Endothelial cell of umbilical vein (primary cell): Measurements from ENCODE around the gene SPSB1. TPM values are rescaled to one million over a fixed set of nuclear protein-coding genes. Genes with fewer than 3 reads are reported as not detected.

Experiments used
- BruUV-seq: library from RNA; stranded (reverse); fragments of 400-500 nt; replicated peaks from 2 replicates; lab custom pipeline; 2021; lab: Mats Ljungman, UMichigan
- CTCF ChIA-PET: fragments of 300-600, 350-600 bp; sonication (Branson Sonifier 250); formaldehyde crosslinking; loops from one replicate; lab custom pipeline; 2021; ENCODE audit warnings: antibody characterized with exemption, inconsistent platforms; lab: Charles Lee
- POLR2A ChIA-PET: fragments of 300-600, 350-600 bp; sonication (Branson Sonifier 250); formaldehyde crosslinking; loops from one replicate; lab custom pipeline; 2021; ENCODE audit warnings: antibody characterized with exemption, inconsistent platforms; lab: Charles Lee
- DNase-seq: peaks from one replicate; pipeline ENCODE4 v3.0.0-alpha.2; 2011; ENCODE audit warnings: low read depth, low spot score
- FAIRE-seq: peaks from 2 replicates; lab custom pipeline; 2011; peaks lifted over from hg19 to GRCh38; lab: Jason Lieb, UNC
- H2AFZ ChIP-seq: 2 replicates; pipeline ENCODE4 v1.6.0; 2012; ENCODE audit warnings: low read depth, low read length, control low read depth, inconsistent platforms
- H3K27ac ChIP-seq: 2 replicates; pipeline ENCODE4 v1.5.1; 2011; ENCODE audit warnings: low read depth, mild to moderate bottlenecking, control low read depth, low read length, moderate library complexity; ENCODE audit not compliant: insufficient read depth
- H3K27me3 ChIP-seq, 2 experiments: 2 replicates each; pipeline versions ENCODE4 v1.6.0 to v1.6.1; 2011; ENCODE audit warnings: low read length in 2 of 2, mixed read lengths in 1 of 2; ENCODE audit not compliant: control insufficient read depth in 2 of 2, insufficient read depth in 2 of 2
- H3K36me3 ChIP-seq, 2 experiments: 2 replicates in 1 of 2; 3 replicates in 1 of 2; pipeline ENCODE4 v1.5.1; 2011; ENCODE audit warnings: low read length in 2 of 2, mild to moderate bottlenecking in 1 of 2, moderate library complexity in 1 of 2; ENCODE audit not compliant: control insufficient read depth in 2 of 2, insufficient read depth in 2 of 2; ENCODE audit errors: extremely low read depth in 1 of 2
- H3K4me1 ChIP-seq: 3 replicates; pipeline ENCODE4 v1.5.1; 2011; ENCODE audit warnings: mild to moderate bottlenecking, low read length; ENCODE audit not compliant: control insufficient read depth, insufficient read depth; ENCODE audit errors: extremely low read depth
- H3K4me2 ChIP-seq: 2 replicates; pipeline ENCODE4 v1.6.1; 2011; ENCODE audit warnings: low read length, control low read depth, mixed read lengths; ENCODE audit not compliant: insufficient read depth
- H3K4me3 ChIP-seq, 3 experiments: fragments of 200-600 bp in 1 of 3; sonication (generic), shearing (Covaris generic) in 1 of 3; replicated peaks in 1 of 3; 2 replicates each; pipeline ENCODE4 v1.5.1; 2011 to 2016; ENCODE audit warnings: control low read depth in 3 of 3, low read length in 3 of 3, mild to moderate bottlenecking in 2 of 3, inconsistent platforms in 1 of 3, low read depth in 1 of 3, moderate library complexity in 1 of 3; ENCODE audit not compliant: insufficient read depth in 1 of 3
- H3K79me2 ChIP-seq: 2 replicates; pipeline ENCODE4 v1.6.0; 2012; ENCODE audit warnings: low read length, inconsistent platforms; ENCODE audit not compliant: control insufficient read depth, insufficient read depth
- H3K9ac ChIP-seq: replicated peaks from 2 replicates; pipeline ENCODE3; 2011; ENCODE audit warnings: low read length, control low read depth; ENCODE audit not compliant: insufficient read depth; ENCODE audit errors: extremely low read depth
- H3K9me1 ChIP-seq: replicated peaks from 3 replicates; pipeline ENCODE4 v1.6.0; 2011; ENCODE audit warnings: mild to moderate bottlenecking, low read length; ENCODE audit not compliant: control insufficient read depth, insufficient read depth; ENCODE audit errors: extremely low read depth
- H3K9me3 ChIP-seq: replicated peaks from 2 replicates; pipeline ENCODE4 v1.5.1; 2012; ENCODE audit warnings: low read length, inconsistent platforms; ENCODE audit not compliant: control insufficient read depth, insufficient read depth
- H4K20me1 ChIP-seq: replicated peaks from 2 replicates; pipeline ENCODE3; 2011; ENCODE audit warnings: mild to moderate bottlenecking, low read length; ENCODE audit not compliant: control insufficient read depth, insufficient read depth; ENCODE audit errors: extremely low read depth
- EZH2 ChIP-seq: IDR thresholded peaks from 2 replicates; pipeline ENCODE4 v1.6.1; 2012; ENCODE audit warnings: borderline replicate concordance, low read depth, mild to moderate bottlenecking, moderate library complexity, low read length, inconsistent platforms; ENCODE audit not compliant: severe bottlenecking
- FOS ChIP-seq: IDR thresholded peaks from 2 replicates; pipeline ENCODE4 v1.6.1; 2011; ENCODE audit warnings: mild to moderate bottlenecking, low read length, moderate library complexity, borderline replicate concordance; ENCODE audit not compliant: insufficient read depth
- GATA2 ChIP-seq: IDR thresholded peaks from 2 replicates; pipeline ENCODE4 v1.7.0; 2011; ENCODE audit warnings: low read depth, mild to moderate bottlenecking, moderate library complexity, mixed read lengths, low read length; ENCODE audit not compliant: insufficient read length, insufficient read depth
- JUN ChIP-seq: IDR thresholded peaks from 2 replicates; pipeline ENCODE4 v1.6.1; 2011; ENCODE audit warnings: borderline replicate concordance, low read depth; ENCODE audit not compliant: insufficient read length, insufficient read depth
- MYC ChIP-seq: IDR thresholded peaks from one replicate; pipeline ENCODE4 v1.6.1; 2011; ENCODE audit warnings: mild to moderate bottlenecking, low read depth, low read length
- POLR2A ChIP-seq: IDR thresholded peaks from 2 replicates; pipeline ENCODE4 v1.6.1; 2012; ENCODE audit warnings: low read depth, mild to moderate bottlenecking, control low read depth, low read length
- POLR2AphosphoS5 ChIP-seq: IDR thresholded peaks from 2 replicates; pipeline ENCODE4 v1.6.1; 2012; ENCODE audit warnings: low read depth, mild to moderate bottlenecking, control low read depth, low read length, moderate library complexity; ENCODE audit not compliant: insufficient read depth
- dilution Hi-C: fragments of 300-500 bp; cut with MboI; formaldehyde crosslinking; loops from one replicate; pipeline ENCODE4 v1.15.0; 2019; ENCODE audit warnings: low sequenced_read_pairs; ENCODE audit not compliant: extremely low pct_ligation_motif_present
- intact Hi-C: fragments of 100-400 bp; cut with micrococcal nuclease; formaldehyde crosslinking; loops from one replicate; pipeline ENCODE4 v1.10.0; 2022
- polyA plus RNA-seq, 4 experiments: library from polyadenylated mRNA; depleted of rRNA in 3 of 4; stranded (reverse) in 3 of 4; unstranded in 1 of 4; fragments of >200 nt; gene quantifications; 2 replicates each; pipeline versions ENCODE4 v1.2.1 to v1.2.3, GENCODE V29; 2011 to 2012; ENCODE audit warnings: missing spikeins in 1 of 4
- total RNA-seq: library from RNA; stranded (reverse); gene quantifications from 2 replicates; pipeline ENCODE4 v1.2.3, GENCODE V29; 2021
- TF ChIP-seq, protein P1 (sequence below): IDR thresholded peaks from 2 replicates; pipeline ENCODE4 v1.6.1; 2011; ENCODE audit not compliant: insufficient read depth, insufficient read length
- TF ChIP-seq, protein P2 (sequence below), 2 donors: IDR thresholded peaks; 1 replicate in 1 of 2; 2 replicates in 1 of 2; pipeline ENCODE4 v1.5.1; 2011; ENCODE audit warnings: low read length in 2 of 2, mild to moderate bottlenecking in 2 of 2, moderate library complexity in 2 of 2, control low read depth in 1 of 2, inconsistent platforms in 1 of 2, low read depth in 1 of 2; ENCODE audit not compliant: insufficient read depth in 1 of 2; ENCODE audit errors: extremely low read depth in 1 of 2

The SPSB1 gene
- total and polyA plus RNA-seq, 2 donors (not counting 3 experiments of a cell fraction or from before 2014, with no cell fraction given), result 41.9 to 61.2 TPM

DNA sequence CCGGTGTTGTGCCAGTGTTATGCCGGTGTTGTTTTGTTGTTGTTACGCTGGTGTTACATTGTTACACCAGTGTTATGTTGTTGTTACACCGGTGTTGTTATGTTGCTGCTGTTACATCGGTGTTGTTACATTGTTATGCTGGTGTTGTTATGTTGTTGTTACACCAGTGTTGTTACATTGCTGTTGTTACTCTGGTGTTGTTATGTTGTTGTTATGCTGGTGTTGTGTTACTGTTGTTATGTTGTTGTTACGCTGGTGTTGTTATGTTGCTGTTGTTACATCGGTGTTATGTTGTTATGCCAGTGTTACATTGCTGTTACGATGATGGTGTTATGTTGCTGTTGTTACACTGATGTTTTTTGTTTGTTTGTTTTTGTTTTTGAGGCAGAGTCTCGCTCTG, 34.1 kb upstream of the SPSB1 start:
- BruUV-seq, result no TSS peak

DNA sequence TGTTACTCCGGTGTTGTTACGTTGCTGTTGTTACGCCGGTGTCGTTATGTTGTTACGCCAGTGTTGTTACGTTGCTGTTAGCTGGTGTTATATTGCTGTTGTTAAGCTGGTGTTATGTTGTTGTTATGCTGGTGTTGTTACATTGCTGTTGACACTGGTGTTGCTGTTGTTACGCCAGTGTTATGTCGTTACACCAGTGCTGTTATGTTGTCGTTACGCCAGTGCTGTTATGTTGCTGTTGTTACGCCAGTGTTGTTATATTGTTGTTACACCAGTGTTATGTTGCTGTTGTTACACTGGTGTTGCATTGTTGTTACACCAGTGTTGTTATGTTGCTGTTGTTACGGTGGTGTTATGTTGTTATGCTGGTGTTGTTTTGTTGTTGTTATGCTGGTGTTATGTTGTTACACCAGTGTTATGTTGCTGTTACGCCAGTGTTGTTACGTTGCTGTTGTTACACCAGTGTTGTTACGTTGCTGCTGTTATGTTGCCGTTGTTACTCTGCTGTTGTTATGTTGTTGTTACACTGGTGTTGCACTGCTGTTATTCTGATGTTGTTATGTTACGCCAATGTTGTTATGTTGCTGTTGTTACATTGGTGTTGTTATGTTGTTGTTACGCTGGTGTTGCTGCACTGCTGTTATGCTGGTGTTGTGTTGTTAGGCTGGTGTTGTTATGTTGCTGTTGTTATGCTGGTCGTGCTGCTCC, 32.5 kb upstream of the SPSB1 start:
- Histone ChIP-seq H4K20me1 (no peaks in the 10 kb centered on the region), H3K79me2 (peaks cover 21% of the 10 kb centered on the region), H3K27ac (no peak overlapping the region), H3K9me1 (no peaks in the 10 kb centered on the region), H3K9me3 (no peaks in the 10 kb centered on the region), H3K4me3 (no peak overlapping the region), H2AFZ (no peak overlapping the region), H3K9ac (no peak overlapping the region), H3K36me3 (peaks cover 0 to 10% of the 10 kb centered on the region in 2 experiments), H3K27me3 (no peaks in the 10 kb centered on the region), H3K4me1 (no peaks in the 10 kb centered on the region), H3K4me2 (no peak overlapping the region)
- no peak for FAIRE-seq
- TF ChIP-seq MYC (no peak), GATA2 (no peak), POLR2AphosphoS5 (no peak), POLR2A (no peak), EZH2 (no peak), JUN (no peak), FOS (no peak)
- TF ChIP-seq, protein P1, sequence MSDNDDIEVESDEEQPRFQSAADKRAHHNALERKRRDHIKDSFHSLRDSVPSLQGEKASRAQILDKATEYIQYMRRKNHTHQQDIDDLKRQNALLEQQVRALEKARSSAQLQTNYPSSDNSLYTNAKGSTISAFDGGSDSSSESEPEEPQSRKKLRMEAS, result no peak
- TF ChIP-seq, protein P2, sequence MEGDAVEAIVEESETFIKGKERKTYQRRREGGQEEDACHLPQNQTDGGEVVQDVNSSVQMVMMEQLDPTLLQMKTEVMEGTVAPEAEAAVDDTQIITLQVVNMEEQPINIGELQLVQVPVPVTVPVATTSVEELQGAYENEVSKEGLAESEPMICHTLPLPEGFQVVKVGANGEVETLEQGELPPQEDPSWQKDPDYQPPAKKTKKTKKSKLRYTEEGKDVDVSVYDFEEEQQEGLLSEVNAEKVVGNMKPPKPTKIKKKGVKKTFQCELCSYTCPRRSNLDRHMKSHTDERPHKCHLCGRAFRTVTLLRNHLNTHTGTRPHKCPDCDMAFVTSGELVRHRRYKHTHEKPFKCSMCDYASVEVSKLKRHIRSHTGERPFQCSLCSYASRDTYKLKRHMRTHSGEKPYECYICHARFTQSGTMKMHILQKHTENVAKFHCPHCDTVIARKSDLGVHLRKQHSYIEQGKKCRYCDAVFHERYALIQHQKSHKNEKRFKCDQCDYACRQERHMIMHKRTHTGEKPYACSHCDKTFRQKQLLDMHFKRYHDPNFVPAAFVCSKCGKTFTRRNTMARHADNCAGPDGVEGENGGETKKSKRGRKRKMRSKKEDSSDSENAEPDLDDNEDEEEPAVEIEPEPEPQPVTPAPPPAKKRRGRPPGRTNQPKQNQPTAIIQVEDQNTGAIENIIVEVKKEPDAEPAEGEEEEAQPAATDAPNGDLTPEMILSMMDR (IDR thresholded peaks at IDR 0.05; ENCODE audit: extremely low read depth in 1 of 2, insufficient read depth in 1 of 2, low read depth in 1 of 2, low read length in 2 of 2), result no peak
- POLR2A ChIA-PET, result no interaction called here
- intact Hi-C loops (no loop called here), dilution Hi-C loops (no loop called here)
- no peak for DNase-seq
- CTCF ChIA-PET, result no interaction called here
- no TSS peak for BruUV-seq

More for the DNA sequence above, 34.1 kb upstream of the SPSB1 start:
- H3K9me1 ChIP-seq, result no peaks in the 10 kb centered on the region
- TF ChIP-seq POLR2A, result no peak
- TF ChIP-seq, protein P1, result no peak
- TF ChIP-seq MYC, result no peak
- H3K79me2 ChIP-seq, result peaks cover 21% of the 10 kb centered on the region
- no peaks in the 10 kb centered on the region for H3K9me3 ChIP-seq
- POLR2A ChIA-PET, result no interaction called here
- no peak overlapping the region for H2AFZ ChIP-seq
- H3K9ac ChIP-seq, result no peak overlapping the region
- no peak overlapping the region for H3K4me2 ChIP-seq
- CTCF ChIA-PET, result no interaction called here
- no peaks in the 10 kb centered on the region for H3K27me3 ChIP-seq
- H3K4me1 ChIP-seq, result no peaks in the 10 kb centered on the region
- FAIRE-seq (no peak), DNase-seq (no peak)
- no peak overlapping the region for H3K4me3 ChIP-seq
- H3K27ac ChIP-seq, result no peak overlapping the region
- no peaks in the 10 kb centered on the region for H4K20me1 ChIP-seq
- dilution Hi-C loops, result no loop called here
- intact Hi-C loops, result no loop called here
- peaks cover 0 to 7% of the 10 kb centered on the region in 2 experiments for H3K36me3 ChIP-seq
